GM19452 (cell line): ENCODE data around the gene CENPE.

Experiments used
- ATAC-seq: cut with Tn5 transposase; IDR thresholded peaks from one replicate; pipeline ENCODE4 v1.9.1; 2021; ENCODE audit not compliant: unreplicated experiment

Gene CENPE

GRCh38 chr4:103079621-103080020 lies 118.5 kb downstream of the CENPE start:
- no peak for ATAC-seq

DNA sequence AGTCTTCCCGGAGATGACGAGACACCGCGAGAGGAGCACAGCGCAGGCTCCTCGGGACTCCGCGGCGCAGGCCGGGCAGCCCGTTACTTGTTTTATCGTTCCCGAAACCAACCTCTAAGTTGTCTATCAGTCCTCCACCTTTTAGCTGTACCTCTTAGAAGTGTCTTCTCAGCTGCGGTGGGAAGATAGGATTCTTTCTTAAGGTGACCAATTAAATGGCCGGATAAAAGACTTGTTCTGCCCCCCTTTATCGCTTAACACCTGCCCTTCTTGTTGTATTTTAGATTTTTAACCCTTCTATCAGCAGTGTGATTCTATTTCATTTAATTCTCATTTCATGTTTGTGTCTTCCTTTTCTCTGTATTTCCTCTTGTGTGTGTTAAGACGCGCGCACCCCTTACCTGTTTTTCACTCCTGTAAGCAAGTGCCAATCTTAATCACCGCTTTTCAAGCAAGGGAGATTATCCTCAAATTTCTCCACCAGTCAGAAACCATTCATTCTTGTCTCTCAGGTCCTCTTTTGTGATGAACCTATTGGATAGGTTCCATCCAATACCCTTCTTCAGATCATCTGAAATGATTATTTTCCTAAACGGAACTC lies 121.3 kb downstream of the CENPE start, which contains the start of gene SLC9B2:
Gene SLC9B2, minus strand, starts transcription at position 15 of the 601 bp plus-strand sequence. CDS start 9,211 bp downstream, outside the sequence.
- peak; percentile 43 for ATAC-seq

GRCh38 chr4:103075894-103076746 lies 122.0 kb downstream of the CENPE start:
- peak; percentile 54 for ATAC-seq

DNA sequence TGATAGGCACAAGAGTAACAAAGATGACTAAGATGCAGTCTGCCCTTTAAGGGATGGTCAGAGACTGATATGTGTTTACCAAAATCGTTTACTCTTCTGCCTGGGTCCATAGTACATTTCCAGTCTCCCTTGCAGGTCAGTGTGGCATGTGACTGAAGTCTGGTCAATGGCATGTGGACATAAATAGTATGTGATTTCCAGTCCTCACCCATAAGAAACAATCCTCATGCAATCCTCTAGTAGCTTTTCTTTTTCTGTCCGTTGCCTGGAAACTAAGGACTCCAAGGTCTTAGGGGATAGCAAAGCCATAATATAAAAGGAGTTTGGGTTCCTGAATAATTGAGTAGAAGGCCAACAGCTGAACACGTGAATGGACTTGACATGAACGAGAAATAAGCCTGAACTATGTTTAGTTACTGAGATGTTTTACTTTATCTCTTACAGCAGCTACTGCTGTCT lies 122.7 kb downstream of the CENPE start:
- ATAC-seq: peak; percentile 4

- peak; percentile 42 for ATAC-seq
Observed at GRCh38 chr4:103074744-103075434, 123.3 kb downstream of the CENPE start.

DNA sequence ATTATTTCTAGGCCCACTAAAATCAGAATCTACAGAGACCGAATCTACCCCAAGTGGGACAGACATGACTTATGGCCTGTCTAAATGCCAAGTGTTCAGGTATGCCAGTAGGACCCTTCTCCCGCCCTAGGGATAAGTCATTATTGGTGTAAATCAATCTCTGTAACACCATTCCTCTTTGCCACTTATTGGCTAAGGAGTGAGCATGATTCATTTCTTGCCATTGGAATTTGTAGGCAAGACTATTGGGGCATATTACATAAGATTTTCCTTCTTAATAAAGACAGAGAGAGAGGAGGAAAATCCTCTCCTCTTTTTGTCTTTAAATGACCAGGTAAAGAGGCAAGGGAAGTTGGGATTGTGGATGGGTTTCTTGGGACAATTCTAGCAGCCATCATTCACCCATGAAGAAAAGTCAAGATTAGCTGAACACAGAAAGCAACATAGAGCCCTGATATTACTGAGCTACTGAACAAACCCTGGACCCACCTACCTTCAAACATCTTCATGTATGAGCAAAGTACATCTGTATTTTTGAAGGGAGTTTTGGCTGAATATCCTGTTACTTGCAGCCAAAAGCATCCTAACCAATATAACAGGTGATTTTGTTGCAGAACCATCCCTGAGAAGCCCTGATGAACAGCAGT lies 124.2 kb downstream of the CENPE start:
- no peak for ATAC-seq

DNA sequence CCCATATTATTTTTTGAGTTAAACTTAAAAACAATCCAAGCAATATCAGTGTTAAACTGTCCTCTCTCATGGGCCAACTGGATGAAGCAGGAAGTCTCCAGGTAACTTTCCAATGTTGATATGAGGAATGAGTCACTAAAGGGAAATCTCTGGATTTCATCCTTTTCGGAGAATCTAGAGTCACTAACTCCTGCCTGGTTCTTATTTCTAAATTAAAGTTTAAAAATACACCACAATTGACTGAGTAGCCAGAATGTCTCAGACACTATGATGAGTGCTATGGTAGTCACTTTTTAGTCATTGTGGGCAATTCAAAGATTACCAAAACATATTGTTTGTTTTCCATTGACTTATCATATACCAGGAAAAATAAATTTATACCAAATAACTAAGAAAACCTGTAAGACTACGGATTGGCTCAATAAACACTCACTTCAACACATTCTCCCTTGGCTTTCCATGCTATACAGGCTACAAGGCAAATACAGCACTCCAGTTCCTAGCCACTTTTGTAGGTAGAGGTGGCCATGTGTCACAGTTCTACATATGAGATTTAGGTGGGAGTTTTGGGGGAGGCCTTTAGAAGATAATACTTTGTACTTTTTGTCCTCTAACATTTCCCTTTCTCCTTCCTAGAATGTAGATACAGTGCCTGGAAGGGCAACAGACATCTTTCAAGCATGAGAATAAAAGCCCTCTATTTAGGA lies 130.1 kb downstream of the CENPE start:
- ATAC-seq: no peak

DNA sequence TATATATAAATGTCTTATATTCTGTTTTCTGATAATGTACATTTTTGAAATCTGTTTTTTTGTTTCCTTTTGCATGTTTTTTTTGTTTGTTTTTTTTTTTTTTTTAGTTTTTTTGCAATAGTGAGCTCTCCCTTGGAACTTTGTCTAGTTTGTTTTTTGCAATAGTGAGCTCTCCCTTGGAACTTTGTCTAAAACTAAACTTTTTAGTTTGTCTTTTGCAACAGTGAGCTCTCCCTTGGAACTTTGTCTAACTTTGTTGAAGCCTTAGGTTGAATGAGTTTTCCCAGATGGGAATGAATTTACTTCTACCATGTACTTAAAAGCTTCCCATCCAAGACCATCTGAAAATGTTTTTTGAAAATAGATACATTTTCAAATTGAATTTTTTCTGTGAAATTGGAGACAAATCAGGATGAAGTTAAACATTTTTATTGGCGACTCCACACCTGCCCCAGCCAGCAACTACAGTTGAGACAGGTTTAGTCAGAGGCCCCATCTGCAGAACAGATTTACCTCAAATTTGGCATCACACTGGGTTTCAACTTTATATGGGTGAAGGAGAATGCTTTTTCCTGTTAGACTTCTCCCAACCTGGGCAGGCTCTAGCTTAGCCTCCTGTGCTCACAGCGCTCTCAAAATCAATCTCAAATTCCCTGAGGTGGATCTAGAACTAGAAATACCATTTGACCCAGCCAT lies 137.5 kb downstream of the CENPE start:
- no peak for ATAC-seq
